A549 (cell line): ENCODE measurements around the gene COL5A2. TPM values are rescaled to one million over a fixed set of nuclear protein-coding genes. Genes with fewer than 3 reads are reported as not detected.

Source experiments
- ATAC-seq, 2 experiments: fragments of 200-7000 bp in 1 of 2; fragments of >200 bp in 1 of 2; cut with Nextera tagmentation in 1 of 2; cut with Tn5 transposase in 1 of 2; 3 replicates each; pipeline versions ENCODE4 v1.8.0 to v1.9.1; 2018 to 2020; ENCODE audit warnings: mild to moderate bottlenecking in 1 of 2, moderate library complexity in 1 of 2
- CTCF ChIA-PET: fragments of 300-600 bp; sonication (Branson Sonifier 250); formaldehyde crosslinking; extraction: SDS; loops from one replicate; lab custom pipeline; 2021; ENCODE audit warnings: antibody characterized with exemption, inconsistent platforms; lab: Yijun Ruan, JAX
- POLR2A ChIA-PET: fragments of 350-600 bp; formaldehyde crosslinking; extraction: SDS; loops from one replicate; lab custom pipeline; 2021; ENCODE audit warnings: antibody characterized with exemption, inconsistent platforms; lab: Yijun Ruan, JAX
- DNase-seq, 2 experiments: peaks; one replicate each; pipeline versions ENCODE4 v3.0.0 to v3.0.0-alpha.2; 2011 to 2016; ENCODE audit warnings: low read depth in 1 of 2, low spot score in 1 of 2
- FAIRE-seq: peaks from 2 replicates; lab custom pipeline; 2011; peaks lifted over from hg19 to GRCh38; lab: Jason Lieb, UNC
- H3K27ac ChIP-seq, 2 experiments: fragments of >200 bp; sonication (Bioruptor Twin); formaldehyde crosslinking; 3 replicates each; pipeline ENCODE4 v1.5.1; 2016 to 2017
- H3K4me1 ChIP-seq: fragments of >200 bp; sonication (Bioruptor Twin); formaldehyde crosslinking; 3 replicates; pipeline ENCODE4 v1.6.1; 2016
- H3K4me2 ChIP-seq: fragments of >200 bp; sonication (Bioruptor Twin); formaldehyde crosslinking; 3 replicates; pipeline ENCODE4 v1.6.1; 2016
- H3K4me3 ChIP-seq: fragments of >200 bp; sonication (Bioruptor Twin); formaldehyde crosslinking; 3 replicates; pipeline ENCODE4 v1.5.1; 2016
- H3K9me3 ChIP-seq: fragments of >200 bp; sonication (Bioruptor Twin); formaldehyde crosslinking; 3 replicates; pipeline ENCODE4 v1.6.1; 2016
- BHLHE40 ChIP-seq: IDR thresholded peaks from 2 replicates; pipeline ENCODE4 v1.6.1; 2012; ENCODE audit warnings: low read depth, low read length, inconsistent platforms
- CBX8 ChIP-seq: fragments of 200-600 bp; sonication (generic); IDR thresholded peaks from 2 replicates; pipeline ENCODE4 v1.6.1; 2016
- CEBPB ChIP-seq, 2 experiments: fragments of >200 bp in 1 of 2; sonication (Bioruptor Twin) in 1 of 2; formaldehyde crosslinking in 1 of 2; IDR thresholded peaks; 2 replicates each; pipeline ENCODE4 v1.6.1; 2012 to 2016
- EHF ChIP-seq: fragments of 250-450 bp; sonication (Bioruptor Pico); IDR thresholded peaks from 2 replicates; pipeline ENCODE4 v1.5.0; 2020; ENCODE audit warnings: mild to moderate bottlenecking
- EP300 ChIP-seq, 2 experiments: fragments of >200 bp; sonication (Bioruptor Twin); formaldehyde crosslinking; IDR thresholded peaks; 2 replicates in 1 of 2; 3 replicates in 1 of 2; pipeline ENCODE4 v1.6.1; 2016 to 2017
- FOSB ChIP-seq: fragments of 250-450 bp; sonication (Bioruptor Pico); IDR thresholded peaks from 2 replicates; pipeline ENCODE4 v1.5.0; 2020; ENCODE audit warnings: mild to moderate bottlenecking, moderate library complexity
- FOSL2 ChIP-seq, 2 experiments: fragments of 450-650 bp in 1 of 2; fragments of >200 bp in 1 of 2; sonication (Bioruptor Twin) in 1 of 2; formaldehyde crosslinking; IDR thresholded peaks; 2 replicates each; pipeline versions ENCODE4 v1.5.0 to v1.6.1; 2016 to 2020; ENCODE audit warnings: mild to moderate bottlenecking in 1 of 2, moderate library complexity in 1 of 2
- GATA3 ChIP-seq: IDR thresholded peaks from 2 replicates; pipeline ENCODE4 v1.6.1; 2012; ENCODE audit warnings: borderline replicate concordance
- HDAC2 ChIP-seq: fragments of 200-600 bp; sonication (generic); IDR thresholded peaks from 2 replicates; pipeline ENCODE4 v1.6.1; 2016
- HEYL ChIP-seq: fragments of 250-450 bp; sonication (Bioruptor Pico); IDR thresholded peaks from 2 replicates; pipeline ENCODE4 v1.8.0; 2021; ENCODE audit warnings: mild to moderate bottlenecking, moderate library complexity
- MAZ ChIP-seq: fragments of 150-350 bp; IDR thresholded peaks from 2 replicates; pipeline ENCODE4 v1.6.1; 2014; ENCODE audit warnings: antibody characterized with exemption, low read depth, low read length, borderline replicate concordance
- NPAS2 ChIP-seq: fragments of 250-450 bp; sonication (Bioruptor Pico); IDR thresholded peaks from 2 replicates; pipeline ENCODE4 v1.8.0; 2022; ENCODE audit warnings: mild to moderate bottlenecking, moderate library complexity, borderline replicate concordance
- SMC3 ChIP-seq: fragments of >200 bp; sonication (Bioruptor Twin); formaldehyde crosslinking; IDR thresholded peaks from 3 replicates; pipeline ENCODE4 v1.6.1; 2018; ENCODE audit warnings: inconsistent platforms
- TP53 ChIP-seq: fragments of 250-450 bp; sonication (Bioruptor Pico); IDR thresholded peaks from 2 replicates; pipeline ENCODE4 v1.5.0; 2021; ENCODE audit warnings: mild to moderate bottlenecking, moderate library complexity
- WGBS: methylation state at CpG from one replicate; pipeline ENCODE4 v1.1.6; 2017; ENCODE audit errors: missing lambda C conversion rate; 5-methylcytosine and 5-hydroxymethylcytosine counted together
- polyA plus RNA-seq, 4 experiments: library from polyadenylated mRNA; depleted of rRNA in 3 of 4; stranded (reverse); fragments of >200 nt; fragmentation: RNase III in 1 of 4; extraction: RNeasy Plus Mini Kit Qiagen cat#74134 plus additional on column Dnase treatment in 1 of 4; gene quantifications; 2 replicates in 3 of 4; 3 replicates in 1 of 4; pipeline ENCODE4 v1.2.3, GENCODE V29; 2011 to 2017
- TF ChIP-seq, protein P1 (sequence below): fragments of >200 bp; sonication (Bioruptor Twin); formaldehyde crosslinking; IDR thresholded peaks from 3 replicates; pipeline ENCODE4 v1.5.1; 2016
- TF ChIP-seq, protein P2 (sequence below): IDR thresholded peaks from 2 replicates; pipeline ENCODE4 v1.6.1; 2012
- TF ChIP-seq, protein P3 (sequence below): fragments of 250-450 bp; sonication (Bioruptor Pico); IDR thresholded peaks from 2 replicates; pipeline ENCODE4 v1.5.0; 2020; ENCODE audit warnings: low read depth, mild to moderate bottlenecking, moderate library complexity
- TF ChIP-seq, protein P4 (sequence below): fragments of 200-600 bp; sonication (generic); IDR thresholded peaks from 2 replicates; pipeline ENCODE4 v1.6.1; 2016; ENCODE audit warnings: antibody characterized with exemption, mild to moderate bottlenecking, moderate library complexity
- TF ChIP-seq, protein P5 (sequence below): IDR thresholded peaks from 2 replicates; pipeline ENCODE4 v1.6.1; 2012

COL5A2 gene
- polyA plus RNA-seq, 2 of the 4 experiments (the other 2 are of a cell fraction): 152 to 215 TPM

DNA sequence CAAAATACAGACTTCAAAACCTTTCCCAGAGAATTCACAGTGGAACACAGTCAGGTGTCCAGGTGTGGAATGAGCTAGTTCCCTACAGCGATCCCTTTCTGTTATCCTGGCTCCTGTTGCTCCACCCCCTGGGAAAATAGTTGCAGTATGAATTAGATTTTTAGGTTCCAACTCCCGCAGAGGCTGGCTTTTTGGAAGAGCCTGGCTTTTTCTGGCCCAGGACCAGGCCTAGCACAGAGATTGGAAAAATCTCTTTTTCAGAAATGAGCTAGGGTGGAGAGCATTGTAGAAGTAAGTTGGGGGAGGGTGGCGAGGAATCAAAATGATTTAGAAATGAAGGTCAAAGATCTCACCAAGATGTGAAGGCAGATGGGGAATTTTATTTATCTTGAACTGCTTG is 27.1 kb downstream of the COL5A2 start:
- Histone ChIP-seq H3K4me3 (no peak overlapping the region), H3K4me1 (peaks cover 63% of the 10 kb centered on the region), H3K4me2 (no peak overlapping the region), H3K9me3 (no peaks in the 10 kb centered on the region), H3K27ac (0 out of 6 replicates have a peak overlapping the region, but pooled peaks of 1 of the 2 experiments have one; percentile 1)
- 89% methylated on average over 3 of the region's 3 CpGs for WGBS
- ATAC-seq (peak in 1 of 2 experiments; percentile 11; a peak in 3 of 6 replicates), FAIRE-seq (no peak), DNase-seq (no peak)
- TF ChIP-seq BHLHE40 (no peak), EP300 (IDR thresholded peaks at IDR 0.05) (no peak)
- ChIA-PET CTCF (interaction anchor here (0.8 to 3.4 kb wide), 5 partner anchors 8 to 135 kb away, joined by 3 to 13 read pairs (median 3); no protein-coding TSS in a partner anchor), POLR2A (no interaction called here)

DNA sequence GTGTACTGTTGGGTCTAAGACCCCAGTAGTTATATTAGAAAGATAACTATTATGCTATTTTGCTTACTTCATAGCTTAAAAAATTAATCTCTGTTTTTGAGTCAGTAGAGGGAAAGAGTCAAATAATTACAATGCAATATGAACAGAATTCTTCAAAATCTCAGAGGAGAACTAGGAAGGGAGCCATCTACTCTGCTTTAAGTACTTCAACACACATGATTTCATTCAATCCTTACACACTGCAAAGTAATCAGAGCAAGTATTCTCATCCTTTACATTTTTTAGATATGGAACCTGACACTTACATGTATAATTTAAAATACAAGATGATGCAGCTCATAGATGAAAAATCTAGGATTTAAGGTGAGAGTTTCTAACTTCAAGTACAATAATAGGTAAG is 27.7 kb downstream of the COL5A2 start:
- FAIRE-seq (no peak), DNase-seq (no peak), ATAC-seq (no peak)
- no peaks in the 10 kb centered on the region for H3K9me3 ChIP-seq
- no peak overlapping the region for H3K27ac ChIP-seq
- H3K4me2 ChIP-seq: no peak overlapping the region; the same call in 2 of the 3 replicates
- H3K4me3 ChIP-seq: no peak overlapping the region
- ChIA-PET POLR2A (no interaction called here), CTCF (interaction anchor here (0.8 to 3.4 kb wide), 5 partner anchors 8 to 260 kb away, joined by 3 to 13 read pairs (median 3); no protein-coding TSS in a partner anchor)
- H3K4me1 ChIP-seq: peaks cover 57% of the 10 kb centered on the region
- no peak for TF ChIP-seq HEYL (CRISPR knock-in tag)

DNA sequence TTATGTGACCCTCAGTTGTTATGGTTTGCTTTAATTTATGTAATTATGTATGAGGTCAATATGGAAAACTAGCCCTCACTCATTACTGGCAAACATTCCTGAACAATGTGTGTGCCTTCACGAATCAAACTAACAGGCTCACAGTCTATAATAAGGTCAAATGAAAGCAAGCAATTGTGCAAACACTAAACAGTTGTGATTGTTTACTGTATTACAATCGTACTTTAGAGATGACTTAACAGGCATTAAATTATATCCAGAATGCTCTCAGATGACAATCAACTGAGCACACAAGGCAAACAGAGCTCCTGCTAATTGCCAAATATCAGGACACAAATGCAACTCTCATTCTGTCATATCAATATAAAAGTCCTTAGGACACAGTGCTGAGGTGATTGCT is 29.5 kb downstream of the COL5A2 start:
- ChIA-PET CTCF (interaction anchor here (1.7 kb wide), 1 partner anchor 262 kb away, joined by 4 read pairs; no protein-coding TSS in a partner anchor), POLR2A (no interaction called here)
- TF ChIP-seq MAZ (no peak), CBX8 (no peak), CEBPB (IDR thresholded peaks at IDR 0.05) (peak in 1 of 2 experiments; percentile 75; a peak in 2 of 4 replicates), GATA3 (peak; percentile 76), NPAS2 (CRISPR knock-in tag) (no peak), EHF (CRISPR knock-in tag) (no peak), TP53 (CRISPR knock-in tag) (no peak), FOSL2 (IDR thresholded peaks at IDR 0.05) (no peak), FOSL2 (CRISPR knock-in tag; IDR thresholded peaks at IDR 0.05) (peak; percentile 51), SMC3 (no peak), HDAC2 (no peak), FOSB (CRISPR knock-in tag) (no peak)
- TF ChIP-seq, protein P1, sequence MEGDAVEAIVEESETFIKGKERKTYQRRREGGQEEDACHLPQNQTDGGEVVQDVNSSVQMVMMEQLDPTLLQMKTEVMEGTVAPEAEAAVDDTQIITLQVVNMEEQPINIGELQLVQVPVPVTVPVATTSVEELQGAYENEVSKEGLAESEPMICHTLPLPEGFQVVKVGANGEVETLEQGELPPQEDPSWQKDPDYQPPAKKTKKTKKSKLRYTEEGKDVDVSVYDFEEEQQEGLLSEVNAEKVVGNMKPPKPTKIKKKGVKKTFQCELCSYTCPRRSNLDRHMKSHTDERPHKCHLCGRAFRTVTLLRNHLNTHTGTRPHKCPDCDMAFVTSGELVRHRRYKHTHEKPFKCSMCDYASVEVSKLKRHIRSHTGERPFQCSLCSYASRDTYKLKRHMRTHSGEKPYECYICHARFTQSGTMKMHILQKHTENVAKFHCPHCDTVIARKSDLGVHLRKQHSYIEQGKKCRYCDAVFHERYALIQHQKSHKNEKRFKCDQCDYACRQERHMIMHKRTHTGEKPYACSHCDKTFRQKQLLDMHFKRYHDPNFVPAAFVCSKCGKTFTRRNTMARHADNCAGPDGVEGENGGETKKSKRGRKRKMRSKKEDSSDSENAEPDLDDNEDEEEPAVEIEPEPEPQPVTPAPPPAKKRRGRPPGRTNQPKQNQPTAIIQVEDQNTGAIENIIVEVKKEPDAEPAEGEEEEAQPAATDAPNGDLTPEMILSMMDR: no peak
- TF ChIP-seq, protein P2, sequence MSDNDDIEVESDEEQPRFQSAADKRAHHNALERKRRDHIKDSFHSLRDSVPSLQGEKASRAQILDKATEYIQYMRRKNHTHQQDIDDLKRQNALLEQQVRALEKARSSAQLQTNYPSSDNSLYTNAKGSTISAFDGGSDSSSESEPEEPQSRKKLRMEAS: peak; percentile 26; the same call in 1 of the 2 replicates
- TF ChIP-seq, protein P3, sequence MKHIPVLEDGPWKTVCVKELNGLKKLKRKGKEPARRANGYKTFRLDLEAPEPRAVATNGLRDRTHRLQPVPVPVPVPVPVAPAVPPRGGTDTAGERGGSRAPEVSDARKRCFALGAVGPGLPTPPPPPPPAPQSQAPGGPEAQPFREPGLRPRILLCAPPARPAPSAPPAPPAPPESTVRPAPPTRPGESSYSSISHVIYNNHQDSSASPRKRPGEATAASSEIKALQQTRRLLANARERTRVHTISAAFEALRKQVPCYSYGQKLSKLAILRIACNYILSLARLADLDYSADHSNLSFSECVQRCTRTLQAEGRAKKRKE (CRISPR knock-in tag): no peak
- TF ChIP-seq, protein P4, sequence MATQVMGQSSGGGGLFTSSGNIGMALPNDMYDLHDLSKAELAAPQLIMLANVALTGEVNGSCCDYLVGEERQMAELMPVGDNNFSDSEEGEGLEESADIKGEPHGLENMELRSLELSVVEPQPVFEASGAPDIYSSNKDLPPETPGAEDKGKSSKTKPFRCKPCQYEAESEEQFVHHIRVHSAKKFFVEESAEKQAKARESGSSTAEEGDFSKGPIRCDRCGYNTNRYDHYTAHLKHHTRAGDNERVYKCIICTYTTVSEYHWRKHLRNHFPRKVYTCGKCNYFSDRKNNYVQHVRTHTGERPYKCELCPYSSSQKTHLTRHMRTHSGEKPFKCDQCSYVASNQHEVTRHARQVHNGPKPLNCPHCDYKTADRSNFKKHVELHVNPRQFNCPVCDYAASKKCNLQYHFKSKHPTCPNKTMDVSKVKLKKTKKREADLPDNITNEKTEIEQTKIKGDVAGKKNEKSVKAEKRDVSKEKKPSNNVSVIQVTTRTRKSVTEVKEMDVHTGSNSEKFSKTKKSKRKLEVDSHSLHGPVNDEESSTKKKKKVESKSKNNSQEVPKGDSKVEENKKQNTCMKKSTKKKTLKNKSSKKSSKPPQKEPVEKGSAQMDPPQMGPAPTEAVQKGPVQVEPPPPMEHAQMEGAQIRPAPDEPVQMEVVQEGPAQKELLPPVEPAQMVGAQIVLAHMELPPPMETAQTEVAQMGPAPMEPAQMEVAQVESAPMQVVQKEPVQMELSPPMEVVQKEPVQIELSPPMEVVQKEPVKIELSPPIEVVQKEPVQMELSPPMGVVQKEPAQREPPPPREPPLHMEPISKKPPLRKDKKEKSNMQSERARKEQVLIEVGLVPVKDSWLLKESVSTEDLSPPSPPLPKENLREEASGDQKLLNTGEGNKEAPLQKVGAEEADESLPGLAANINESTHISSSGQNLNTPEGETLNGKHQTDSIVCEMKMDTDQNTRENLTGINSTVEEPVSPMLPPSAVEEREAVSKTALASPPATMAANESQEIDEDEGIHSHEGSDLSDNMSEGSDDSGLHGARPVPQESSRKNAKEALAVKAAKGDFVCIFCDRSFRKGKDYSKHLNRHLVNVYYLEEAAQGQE: no peak
- TF ChIP-seq, protein P5, sequence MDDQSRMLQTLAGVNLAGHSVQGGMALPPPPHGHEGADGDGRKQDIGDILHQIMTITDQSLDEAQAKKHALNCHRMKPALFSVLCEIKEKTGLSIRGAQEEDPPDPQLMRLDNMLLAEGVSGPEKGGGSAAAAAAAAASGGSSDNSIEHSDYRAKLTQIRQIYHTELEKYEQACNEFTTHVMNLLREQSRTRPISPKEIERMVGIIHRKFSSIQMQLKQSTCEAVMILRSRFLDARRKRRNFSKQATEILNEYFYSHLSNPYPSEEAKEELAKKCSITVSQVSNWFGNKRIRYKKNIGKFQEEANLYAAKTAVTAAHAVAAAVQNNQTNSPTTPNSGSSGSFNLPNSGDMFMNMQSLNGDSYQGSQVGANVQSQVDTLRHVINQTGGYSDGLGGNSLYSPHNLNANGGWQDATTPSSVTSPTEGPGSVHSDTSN: no peak
- Histone ChIP-seq H3K4me2 (peak overlapping the region; percentile 58), H3K27ac (0 out of 6 replicates have a peak overlapping the region, but pooled peaks of 1 of the 2 experiments have one; percentile 12), H3K9me3 (no peaks in the 10 kb centered on the region), H3K4me3 (no peak overlapping the region), H3K4me1 (peaks cover 49% of the 10 kb centered on the region)
- peak in 1 of 2 experiments; percentile 54 for DNase-seq
- 1% methylated on average over 2 of the region's 2 CpGs for WGBS
- peak; percentile 88 for FAIRE-seq
- peak in 1 of 2 experiments; percentile 59; a peak in 3 of 6 replicates for ATAC-seq
